Stimulated activated CD4-positive, alpha-beta T cell treated with anti-CD3 and anti-CD28 coated beads, TNF-alpha, amount 100 ng/mL, for 4 hours (primary cell): ENCODE results near the gene SH2D3A.

ENCODE experiments used
- DNase-seq, 3 experiments: peaks; one replicate each; pipeline ENCODE4 v3.0.0-alpha.2; 2020; ENCODE audit warnings: low read depth in 3 of 3

Gene SH2D3A

DNA sequence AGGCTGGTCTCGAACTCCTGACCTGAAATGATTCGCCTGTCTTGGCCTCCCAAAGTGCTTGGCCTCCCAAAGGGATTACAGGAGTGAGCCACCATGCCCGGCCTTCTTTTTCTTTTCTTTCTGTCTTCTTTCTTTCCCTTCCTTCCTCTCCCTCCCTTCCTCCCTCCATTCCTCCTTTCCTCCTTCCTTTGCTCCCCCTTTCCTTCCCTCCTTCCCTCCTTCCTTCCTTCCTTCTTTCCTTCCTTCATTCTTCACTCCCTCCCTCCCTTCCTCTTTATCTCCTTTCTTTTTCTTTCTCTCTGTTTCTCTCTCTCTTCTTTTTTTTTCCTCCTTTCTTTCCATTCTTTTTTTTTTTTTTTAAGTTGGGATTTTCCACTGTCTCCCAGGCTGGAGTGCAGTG lies 58.9 kb downstream of the SH2D3A start:
- no peak for DNase-seq

DNA sequence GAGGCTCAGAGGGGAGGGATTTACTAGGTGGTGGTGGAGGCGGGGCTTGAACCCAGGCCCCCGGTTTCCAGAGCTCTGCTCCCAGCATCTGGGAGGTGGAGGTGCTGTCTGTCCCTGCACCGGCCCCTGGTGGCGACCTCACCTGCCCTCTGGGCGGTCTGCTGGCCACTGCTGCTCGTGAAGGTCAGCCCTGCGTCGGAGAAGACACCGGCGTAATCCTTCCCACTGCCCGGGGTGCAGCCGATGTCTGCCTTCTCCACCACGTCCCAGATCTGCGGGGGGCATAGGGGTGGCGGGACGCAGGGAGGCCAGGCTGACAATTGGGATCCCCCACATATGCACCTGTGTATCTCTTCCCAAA lies 59.6 kb downstream of the SH2D3A start:
- DNase-seq: no peak

DNA sequence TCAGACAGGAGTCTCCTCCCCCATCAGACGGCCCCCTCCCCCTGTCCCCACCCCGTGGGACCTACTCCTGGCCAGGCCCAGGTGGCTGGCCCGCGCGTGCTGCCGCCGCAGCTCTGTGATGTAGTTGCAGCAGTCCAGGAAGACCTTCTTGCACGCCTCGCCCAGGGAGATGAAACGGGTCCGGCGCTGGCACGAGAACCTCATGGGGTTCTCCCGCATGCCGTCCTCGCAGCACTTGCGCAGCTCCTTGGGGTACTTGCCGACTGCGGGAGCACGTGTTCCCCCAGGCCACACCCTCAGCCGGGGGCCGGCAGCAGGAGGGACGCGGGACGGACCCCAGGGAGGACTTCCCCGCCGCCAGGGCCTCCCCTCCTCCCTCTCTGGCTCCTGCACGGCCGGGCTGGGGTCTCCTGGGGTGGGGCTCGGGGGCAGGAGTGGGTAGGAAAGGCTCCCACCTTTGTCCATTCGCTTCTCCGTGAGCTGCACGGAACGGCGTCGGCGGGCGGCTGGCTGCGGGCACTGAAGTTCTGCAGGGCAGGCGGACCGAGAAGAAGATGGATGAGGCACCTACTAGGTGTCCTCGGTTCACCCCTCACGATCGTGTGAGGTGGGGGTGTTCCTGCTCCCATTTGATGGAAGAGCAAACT lies 60.1 kb downstream of the SH2D3A start:
- no peak for DNase-seq

DNA sequence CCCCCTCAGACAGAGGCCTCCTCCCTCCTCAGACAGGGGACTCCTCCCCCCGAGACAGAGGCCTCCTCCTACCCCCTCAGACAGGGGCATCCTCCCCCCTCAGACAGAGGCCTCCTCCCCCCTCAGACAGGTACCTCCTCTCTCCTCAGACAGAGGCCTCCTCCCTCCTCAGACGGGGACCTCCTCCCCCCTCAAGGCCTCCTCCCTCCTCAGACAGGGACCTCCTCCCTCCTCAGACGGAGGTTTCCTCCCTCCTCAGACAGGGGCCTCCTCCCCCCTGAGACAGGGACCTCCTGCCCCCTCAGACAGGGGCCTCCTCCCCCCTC lies 60.6 kb downstream of the SH2D3A start:
- DNase-seq: no peak

DNA sequence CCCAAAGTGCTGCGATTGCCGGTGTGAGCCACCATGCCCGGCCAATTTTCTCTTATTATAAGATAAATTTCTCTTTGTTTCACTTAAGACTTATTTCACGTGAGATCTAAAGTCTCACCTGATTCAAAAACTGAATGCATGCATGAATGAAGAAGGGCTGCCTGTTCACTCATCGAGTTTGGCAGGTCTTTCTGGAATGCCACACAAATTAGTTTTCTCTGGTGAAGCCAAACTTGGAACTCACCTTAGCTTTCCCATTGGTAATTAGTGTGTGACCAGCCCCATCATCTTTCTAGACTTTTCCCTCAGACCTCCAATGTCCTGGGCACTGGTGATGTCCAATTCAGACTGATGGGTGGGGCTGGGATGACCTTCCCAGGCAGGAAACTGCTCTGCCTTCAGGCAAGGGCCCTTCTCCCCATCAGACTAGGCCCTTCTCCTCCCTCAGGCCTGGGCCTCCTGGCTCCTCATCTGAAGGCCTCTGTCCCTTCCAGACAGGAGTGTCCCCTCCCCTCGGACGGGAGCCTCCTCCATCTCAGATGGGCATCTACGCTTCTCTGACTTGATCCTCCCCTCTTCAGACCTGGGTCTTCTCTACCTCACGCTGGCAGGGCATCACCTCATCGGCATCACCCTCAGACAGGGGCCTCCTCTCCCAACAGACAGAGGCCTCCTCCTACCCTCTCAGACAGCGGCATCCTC lies 61.2 kb downstream of the SH2D3A start:
- DNase-seq: no peak
